ENCODE results near the gene URB1.

DNA sequence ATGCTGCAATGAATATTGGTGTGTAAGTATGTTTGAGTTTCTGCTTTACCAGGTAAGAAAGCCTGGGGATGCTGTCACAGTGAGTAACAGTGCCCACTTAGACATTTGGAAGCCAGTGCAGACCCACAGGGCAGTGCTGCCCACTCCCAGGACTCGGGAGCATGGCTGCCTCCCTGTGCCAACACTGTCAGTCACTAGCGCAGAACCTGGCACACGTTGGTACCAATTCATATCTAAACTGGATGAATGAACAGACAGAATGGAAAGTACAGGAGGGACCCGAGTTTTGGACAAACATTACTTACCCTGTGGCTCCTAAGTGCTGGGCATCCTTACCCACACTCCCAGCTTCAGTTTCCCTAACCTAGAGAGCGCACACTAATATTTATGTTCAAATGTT is 18.1 kb upstream of the URB1 start:
- TF ChIP-seq CTCF (conservative IDR thresholded peaks at IDR 0.05; ENCODE audit: low read length) (no peak), EZH2phosphoT487 (IDR thresholded peaks at IDR 0.05; ENCODE audit: borderline replicate concordance) (no peak)

Data from Loucy (cell line).